ENCODE measurements around the gene MOV10L1.
"Not testable (repeated sequence)": the region's sequence is repeated elsewhere in the genome, so short reads cannot be mapped to it uniquely, and the experiment has no call there.

The MOV10L1 gene

GRCh38 chr22:50081426-50082196 is 8.2 kb upstream of the MOV10L1 start:
- no peaks in the 10 kb centered on the region for H3K4me1 Mint-ChIP-seq (ENCODE audit: low read depth)
- no peaks in the 10 kb centered on the region for H3K9me3 Mint-ChIP-seq
- H3K27me3 Mint-ChIP-seq, result peaks cover 7% of the 10 kb centered on the region
- intact Hi-C loops (cut with micrococcal nuclease), result no loop called here
- no peaks in the 10 kb centered on the region for H3K36me3 Mint-ChIP-seq (ENCODE audit: low read depth)
- no peak overlapping the region for H3K4me3 Mint-ChIP-seq
- H3K27ac Mint-ChIP-seq, result no peak overlapping the region

GRCh38 chr22:50082197-50082715 is 7.5 kb upstream of the MOV10L1 start:
- intact Hi-C loops (cut with micrococcal nuclease), result no loop called here
- no peaks in the 10 kb centered on the region for H3K9me3 Mint-ChIP-seq
- no peak overlapping the region for H3K27ac Mint-ChIP-seq
- H3K27me3 Mint-ChIP-seq, result peaks cover 9% of the 10 kb centered on the region
- no peaks in the 10 kb centered on the region for H3K4me1 Mint-ChIP-seq (ENCODE audit: low read depth)
- peaks cover 6% of the 10 kb centered on the region for H3K36me3 Mint-ChIP-seq (ENCODE audit: low read depth)
- H3K4me3 Mint-ChIP-seq, result no peak overlapping the region

GRCh38 chr22:50082961-50083461 is 6.8 kb upstream of the MOV10L1 start:
- Mint-ChIP-seq H3K4me3 (no peak overlapping the region), H3K9me3 (no peaks in the 10 kb centered on the region), H3K36me3 (ENCODE audit: low read depth) (peaks cover 13% of the 10 kb centered on the region), H3K27me3 (peaks cover 10% of the 10 kb centered on the region), H3K27ac (no peak overlapping the region), H3K4me1 (ENCODE audit: low read depth) (no peaks in the 10 kb centered on the region)
- intact Hi-C loops (cut with micrococcal nuclease), result no loop called here

- H3K4me1 Mint-ChIP-seq (ENCODE audit: low read depth), result no peaks in the 10 kb centered on the region
- no peak overlapping the region for H3K4me3 Mint-ChIP-seq
- H3K9me3 Mint-ChIP-seq, result no peaks in the 10 kb centered on the region
- H3K27ac Mint-ChIP-seq, result no peak overlapping the region
- intact Hi-C loops (cut with micrococcal nuclease), result no loop called here
- peaks cover 10% of the 10 kb centered on the region for H3K27me3 Mint-ChIP-seq
- peaks cover 13% of the 10 kb centered on the region for H3K36me3 Mint-ChIP-seq (ENCODE audit: low read depth)
Measured at GRCh38 chr22:50083462-50084079, 6.2 kb upstream of the MOV10L1 start.

GRCh38 chr22:50084080-50084477 is 5.7 kb upstream of the MOV10L1 start:
- Mint-ChIP-seq H3K27ac (no peak overlapping the region), H3K4me1 (ENCODE audit: low read depth) (peaks cover under 1% of the 10 kb centered on the region), H3K36me3 (ENCODE audit: low read depth) (peaks cover 13% of the 10 kb centered on the region), H3K9me3 (peaks cover 1% of the 10 kb centered on the region), H3K4me3 (no peak overlapping the region), H3K27me3 (peaks cover 10% of the 10 kb centered on the region)
- intact Hi-C loops (cut with micrococcal nuclease), result no loop called here

GRCh38 chr22:50084614-50085021 is 5.2 kb upstream of the MOV10L1 start:
- peaks cover 6% of the 10 kb centered on the region for H3K9me3 Mint-ChIP-seq
- peaks cover 5% of the 10 kb centered on the region for H3K4me1 Mint-ChIP-seq (ENCODE audit: low read depth)
- no peak overlapping the region for H3K27ac Mint-ChIP-seq
- H3K27me3 Mint-ChIP-seq, result peaks cover 10% of the 10 kb centered on the region
- H3K36me3 Mint-ChIP-seq (ENCODE audit: low read depth), result peaks cover 13% of the 10 kb centered on the region
- H3K4me3 Mint-ChIP-seq, result no peak overlapping the region
- intact Hi-C loops (cut with micrococcal nuclease), result no loop called here

GRCh38 chr22:50085211-50085972 is 4.4 kb upstream of the MOV10L1 start, which contains the start of gene MLC1:
MLC1 (minus strand) TSS chr22:50085426; CDS start chr22:50084902, 524 bp downstream.
- H3K4me1 Mint-ChIP-seq (ENCODE audit: low read depth), result peaks cover 5% of the 10 kb centered on the region

GRCh38 chr22:50086526-50086925 is 3.3 kb upstream of the MOV10L1 start:
- intact Hi-C loops (cut with micrococcal nuclease), result no loop called here
- peaks cover 14% of the 10 kb centered on the region for H3K27me3 Mint-ChIP-seq
- peaks cover 17% of the 10 kb centered on the region for H3K9me3 Mint-ChIP-seq
- peaks cover 13% of the 10 kb centered on the region for H3K36me3 Mint-ChIP-seq (ENCODE audit: low read depth)
- peaks cover 5% of the 10 kb centered on the region for H3K4me1 Mint-ChIP-seq (ENCODE audit: low read depth)
- no peak overlapping the region for H3K27ac Mint-ChIP-seq
- no peak overlapping the region for H3K4me3 Mint-ChIP-seq

More at GRCh38 chr22:50085211-50085972, 4.4 kb upstream of the MOV10L1 start, which contains the start of gene MLC1:
- peak within 1 kb of the TSS; percentile 51 for H3K4me3 Mint-ChIP-seq
- peaks cover 13% of the 10 kb centered on the region for H3K36me3 Mint-ChIP-seq (ENCODE audit: low read depth)
- H3K27me3 Mint-ChIP-seq, result peaks cover 12% of the 10 kb centered on the region
- intact Hi-C loops (cut with micrococcal nuclease), result no loop called here
- peak within 1 kb of the TSS; percentile 12 for H3K27ac Mint-ChIP-seq
- peaks cover 12% of the 10 kb centered on the region for H3K9me3 Mint-ChIP-seq

- H3K27ac Mint-ChIP-seq; intact Hi-C loops (cut with micrococcal nuclease); H3K4me3 Mint-ChIP-seq; H3K4me1 Mint-ChIP-seq (ENCODE audit: low read depth): not testable (repeated sequence)
- Mint-ChIP-seq H3K36me3 (ENCODE audit: low read depth) (peaks cover 13% of the 10 kb centered on the region), H3K27me3 (peaks cover 14% of the 10 kb centered on the region), H3K9me3 (peaks cover 17% of the 10 kb centered on the region)
Measured at GRCh38 chr22:50086975-50087374, 2.8 kb upstream of the MOV10L1 start.

GRCh38 chr22:50087646-50088045 is 2.2 kb upstream of the MOV10L1 start:
- Mint-ChIP-seq H3K4me3 (no peak overlapping the region), H3K4me1 (ENCODE audit: low read depth) (peaks cover 5% of the 10 kb centered on the region), H3K27me3 (peaks cover 14% of the 10 kb centered on the region), H3K9me3 (peaks cover 17% of the 10 kb centered on the region), H3K36me3 (ENCODE audit: low read depth) (peaks cover 13% of the 10 kb centered on the region), H3K27ac (no peak overlapping the region)
- intact Hi-C loops (cut with micrococcal nuclease), result no loop called here

GRCh38 chr22:50088096-50088495 is 1.7 kb upstream of the MOV10L1 start:
- H3K27ac Mint-ChIP-seq, result no peak overlapping the region
- intact Hi-C loops (cut with micrococcal nuclease), result no loop called here
- peaks cover 5% of the 10 kb centered on the region for H3K4me1 Mint-ChIP-seq (ENCODE audit: low read depth)
- H3K36me3 Mint-ChIP-seq (ENCODE audit: low read depth), result peaks cover 13% of the 10 kb centered on the region
- no peak overlapping the region for H3K4me3 Mint-ChIP-seq
- peaks cover 14% of the 10 kb centered on the region for H3K27me3 Mint-ChIP-seq
- H3K9me3 Mint-ChIP-seq, result peaks cover 17% of the 10 kb centered on the region

GRCh38 chr22:50089231-50089630 is 575 bp upstream of the MOV10L1 start:
- Mint-ChIP-seq H3K9me3 (peaks cover 17% of the 10 kb centered on the region), H3K27ac (no peak overlapping the region), H3K36me3 (ENCODE audit: low read depth) (peaks cover 13% of the 10 kb centered on the region), H3K27me3 (peaks cover 12% of the 10 kb centered on the region), H3K4me1 (ENCODE audit: low read depth) (peaks cover 5% of the 10 kb centered on the region), H3K4me3 (no peak overlapping the region)
- intact Hi-C loops (cut with micrococcal nuclease), result no loop called here

GRCh38 chr22:50090412-50090714 is 557 bp downstream of the MOV10L1 start:
- Mint-ChIP-seq H3K4me3 (no peak overlapping the region), H3K4me1 (ENCODE audit: low read depth) (peaks cover 5% of the 10 kb centered on the region), H3K27ac (no peak overlapping the region), H3K27me3 (peaks cover 8% of the 10 kb centered on the region), H3K9me3 (peaks cover 17% of the 10 kb centered on the region), H3K36me3 (ENCODE audit: low read depth) (peaks cover 13% of the 10 kb centered on the region)
- intact Hi-C loops (cut with micrococcal nuclease), result no loop called here

Data from dendritic cell treated with granulocyte-macrophage colony-stimulating factor and Interleukin-4, amounts not matched to agents 40 ng/mL and 50 ng/mL, for 4 days (primary cell).